Adrenal gland (tissue), 19 donors: ENCODE results near the gene OR1C1. TPM values are rescaled to one million over a fixed set of nuclear protein-coding genes. Genes with fewer than 3 reads are reported as not detected.
"Not testable (repeated sequence)": the region's sequence is repeated elsewhere in the genome, so short reads cannot be mapped to it uniquely, and the experiment has no call there.

Experiments used
- DNase-seq, 7 donors: peaks; one replicate each; pipeline ENCODE4 v3.0.0-alpha.2; 2019 to 2020
- H3K27ac ChIP-seq, 5 donors: fragments of 200-600 bp; sonication (generic) in 4 of 5; 1 replicate in 3 of 5; 2 replicates in 2 of 5; pipeline versions ENCODE4 v1.5.1 to v1.8.0; 2016 to 2020; ENCODE audit warnings: mild to moderate bottlenecking in 1 of 5
- H3K27me3 ChIP-seq: fragments of 200-600 bp; 2 replicates; pipeline ENCODE4 v1.8.0; 2021
- H3K36me3 ChIP-seq, 2 donors: fragments of 200-600 bp; replicated peaks in 1 of 2; 1 replicate in 1 of 2; 2 replicates in 1 of 2; pipeline versions ENCODE4 v1.5.1 to v1.8.0; 2018 to 2022
- H3K4me1 ChIP-seq, 2 donors: fragments of 200-600 bp; replicated peaks in 1 of 2; 1 replicate in 1 of 2; 2 replicates in 1 of 2; pipeline versions ENCODE4 v1.5.1 to v1.8.0; 2018 to 2021
- H3K4me3 ChIP-seq, 4 donors: fragments of 200-600 bp; sonication (generic) in 3 of 4; one replicate each; pipeline ENCODE4 v1.5.1; 2016 to 2018
- H3K9me3 ChIP-seq, 3 donors: fragments of 200-600 bp; sonication (generic) in 1 of 3; replicated peaks in 1 of 3; 1 replicate in 2 of 3; 2 replicates in 1 of 3; pipeline versions ENCODE4 v1.5.1 to v1.8.0; 2016 to 2021
- CTCF ChIP-seq, 6 experiments: fragments of 450-650 bp in 4 of 6; fragments of 200-600 bp in 2 of 6; sonication (generic) in 1 of 6; IDR thresholded peaks; 1 replicate in 5 of 6; 2 replicates in 1 of 6; pipeline versions ENCODE4 v1.5.1 to v1.8.0; 2016 to 2021; ENCODE audit warnings: antibody characterized with exemption in 6 of 6, mild to moderate bottlenecking in 2 of 6, moderate library complexity in 1 of 6
- POLR2A ChIP-seq, 2 donors: fragments of 450-650 bp; IDR thresholded peaks; one replicate each; pipeline ENCODE4 v1.6.1; 2017; ENCODE audit warnings: antibody characterized with exemption in 2 of 2, mild to moderate bottlenecking in 2 of 2, moderate library complexity in 1 of 2
- WGBS, 4 donors: extraction: QIAGEN DNeasy Blood & Tissue Kit in 2 of 4; methylation state at CpG; one replicate each; pipeline versions ENCODE4 v1.1.5 to v1.1.7; 2013 to 2017; 5-methylcytosine and 5-hydroxymethylcytosine counted together
- intact Hi-C, 2 donors: fragments of 100-400 bp; cut with DNase I; formaldehyde crosslinking; loops; one replicate each; pipeline versions ENCODE4 v1.14.1 to v1.15.0; 2022 to 2023
- long read RNA-seq, 10 donors: library from polyadenylated mRNA in 3 of 10; unstranded in 2 of 10; stranded (forward) in 1 of 10; transcript quantifications; one replicate each; pipeline ENCODE4 v2.0.0 and lab custom pipeline, GENCODE V29; 2021 to 2026
- polyA plus RNA-seq, 3 donors: library from polyadenylated mRNA; stranded (reverse); fragments of 200-250 nt in 2 of 3; fragments of 350-450 nt in 1 of 3; fragmentation: Illumina TruSeq in 1 of 3; extraction: RNeasy Lipid Tissue Mini Kit (QIAGEN cat#74804) in 1 of 3; gene quantifications; one replicate each; pipeline ENCODE4 v1.2.3, GENCODE V29; 2013 to 2014
- total RNA-seq, 9 donors: library from RNA; depleted of rRNA in 4 of 9; stranded (reverse); fragments of >200 nt in 4 of 9; fragments of 120-200 nt in 1 of 9; fragmentation: NEBNext Ultra II Directional in 1 of 9; extraction: Animal tissue kit (Norgen Biotek cat#: 25700) in 1 of 9; gene quantifications; one replicate each; pipeline versions ENCODE4 v1.1.0 to v1.2.4, GENCODE V29; 2013 to 2023
- donor health status: healthy with polysubstance abuse.
- donor health status: Bipolar disorder and iron deficiency.
- donor health status: DM: yes; HTN: yes; CAD: no.
- donor health status: DM: no; HTN: no; CAD: no.
- donor health status: DM: no; HTN: no; CAD: no.
- donor health status: DM: yes; HTN: yes; CAD: no.

Gene OR1C1
- total RNA-seq (not detected), polyA plus RNA-seq (not detected)
- long read RNA-seq, donor 1, result 0 reads
- long read RNA-seq, donor 2, result 0 reads
- long read RNA-seq, donor 3, result 0 reads
- long read RNA-seq, donor 4, result 0 reads
- long read RNA-seq, donor 5, result 0 reads
- long read RNA-seq, donor 6, result 0 reads
- long read RNA-seq, donor 7, result 0 reads
- long read RNA-seq, donor 8, result 0 reads
- long read RNA-seq, donor 9, partial matches to known transcripts, result 0 of 1 reads
- long read RNA-seq, donor 9, other reads (novel, unspliced or antisense), result 0 of 1 reads
- long read RNA-seq, donor 10, result 0 reads

GRCh38 chr1:247760456-247760855 lies at the start of gene OR1C1:
Gene OR1C1, minus strand, starts transcription at chr1:247760556. Its CDS starts 2,150 bp downstream, at chr1:247758406.
- no peak for DNase-seq
- Histone ChIP-seq H3K27me3 (no peaks in the 10 kb centered on the region), H3K4me1 (no peaks in the 10 kb centered on the region), H3K36me3 (no peaks in the 10 kb centered on the region), H3K27ac (no peak within 1 kb of the TSS), H3K9me3 (no peaks in the 10 kb centered on the region), H3K4me3 (no peak within 1 kb of the TSS)
- intact Hi-C loops, result no loop called here
- 83 to 87% (median 85%) methylated on average over 3 of the region's 3 CpGs for WGBS, 4 donors
- TF ChIP-seq POLR2A (IDR thresholded peaks at IDR 0.05), result no peak
- TF ChIP-seq CTCF (IDR thresholded peaks at IDR 0.05), result no peak

- TF ChIP-seq CTCF (IDR thresholded peaks at IDR 0.05), result no peak
- no peak for TF ChIP-seq POLR2A (IDR thresholded peaks at IDR 0.05)
- no peaks in the 10 kb centered on the region for H3K4me1 ChIP-seq
- no peaks in the 10 kb centered on the region for H3K36me3 ChIP-seq
- no peak for DNase-seq
- no peak overlapping the region for H3K4me3 ChIP-seq
- no peaks in the 10 kb centered on the region for H3K9me3 ChIP-seq
- no peak overlapping the region for H3K27ac ChIP-seq
- H3K27me3 ChIP-seq, result no peaks in the 10 kb centered on the region
- 0 to 35% (median 33%) methylated on average over 2 of the region's 2 CpGs for WGBS, 4 donors
- intact Hi-C loops, result no loop called here
These were observed 37.2 kb upstream of the OR1C1 start for GRCh38 chr1:247797518-247797917.

- no peak for DNase-seq
- intact Hi-C loops, result no loop called here
- TF ChIP-seq POLR2A (IDR thresholded peaks at IDR 0.05) (no peak), CTCF (IDR thresholded peaks at IDR 0.05) (no peak)
- Histone ChIP-seq H3K4me1 (no peaks in the 10 kb centered on the region), H3K9me3 (no peaks in the 10 kb centered on the region), H3K4me3 (no peak overlapping the region), H3K27ac (no peak overlapping the region), H3K27me3 (no peaks in the 10 kb centered on the region), H3K36me3 (no peaks in the 10 kb centered on the region)
These were observed 9.2 kb upstream of the OR1C1 start for GRCh38 chr1:247769603-247770002.

GRCh38 chr1:247754311-247754710 lies 6.0 kb downstream of the OR1C1 start:
- intact Hi-C loops, H3K4me3 ChIP-seq: not testable (repeated sequence)
- WGBS, 4 donors, result 82 to 93% (median 87%) methylated on average over 1 of the region's 1 CpG

GRCh38 chr1:247749870-247750269 lies 10.5 kb downstream of the OR1C1 start:
- no peak for DNase-seq
- H3K9me3 ChIP-seq, result peaks cover 0 to 7% (median 0%) of the 10 kb centered on the region in 3 donors
- H3K27me3 ChIP-seq, result no peaks in the 10 kb centered on the region
- no peaks in the 10 kb centered on the region for H3K36me3 ChIP-seq
- WGBS, 4 donors, result 70 to 100% (median 77%) methylated on average over 1 of the region's 1 CpG; no CpG with 5 or more reads in 1 of the 4 donors
- H3K4me1 ChIP-seq, result no peaks in the 10 kb centered on the region
- H3K27ac ChIP-seq, result no peak overlapping the region
- intact Hi-C loops, result no loop called here
- no peak for TF ChIP-seq POLR2A (IDR thresholded peaks at IDR 0.05)
- H3K4me3 ChIP-seq, result no peak overlapping the region

More at GRCh38 chr1:247754311-247754710, 6.0 kb downstream of the OR1C1 start:
- not testable (repeated sequence) for H3K27me3 ChIP-seq, H3K4me1 ChIP-seq, DNase-seq, H3K27ac ChIP-seq, H3K36me3 ChIP-seq, H3K9me3 ChIP-seq
